Thoracic aorta (tissue), 2 donors: ENCODE measurements around the gene RHOJ. TPM values are rescaled to one million over a fixed set of nuclear protein-coding genes. Genes with fewer than 3 reads are reported as not detected.

Experiments used
- ATAC-seq: fragments of 150-250 bp; one replicate; pipeline ENCODE4 v1.8.0; 2017; ENCODE audit warnings: low read depth; ENCODE audit not compliant: insufficient number of reproducible peaks, low FRiP score
- DNase-seq: peaks from one replicate; pipeline ENCODE4 v3.0.0-alpha.2; 2020; ENCODE audit warnings: low spot score
- H3K27ac ChIP-seq, 2 donors: fragments of 200-600 bp; sonication (generic); 1 replicate in 1 of 2; 2 replicates in 1 of 2; pipeline ENCODE4 v1.5.1; 2016; ENCODE audit warnings: mild to moderate bottlenecking in 2 of 2, moderate library complexity in 2 of 2
- H3K27me3 ChIP-seq: fragments of 200-600 bp; sonication (generic); replicated peaks from 2 replicates; pipeline ENCODE4 v1.6.0; 2016; ENCODE audit warnings: mild to moderate bottlenecking; ENCODE audit not compliant: insufficient read depth
- H3K36me3 ChIP-seq: fragments of 200-600 bp; sonication (generic); one replicate; pipeline ENCODE4 v1.5.1; 2016
- H3K4me1 ChIP-seq, 2 donors: fragments of 200-600 bp; sonication (generic); 1 replicate in 1 of 2; 2 replicates in 1 of 2; pipeline versions ENCODE4 v1.5.1 to v1.6.0; 2016; ENCODE audit warnings: low read depth in 2 of 2, mild to moderate bottlenecking in 1 of 2; ENCODE audit not compliant: control insufficient read depth in 1 of 2
- H3K4me3 ChIP-seq: fragments of 200-600 bp; sonication (generic); 2 replicates; pipeline ENCODE4 v1.5.1; 2016; ENCODE audit warnings: mild to moderate bottlenecking
- H3K9me3 ChIP-seq: fragments of 200-600 bp; sonication (generic); 2 replicates; pipeline ENCODE4 v1.5.1; 2016
- total RNA-seq, 2 donors: library from RNA; depleted of rRNA; stranded (reverse); fragments of >200 nt; gene quantifications; one replicate each; pipeline versions ENCODE4 v1.1.0 to v1.2.3, GENCODE V29; 2016
- TF ChIP-seq, protein P1 (sequence below): fragments of 200-600 bp; sonication (generic); IDR thresholded peaks from one replicate; pipeline ENCODE4 v1.5.1; 2019; ENCODE audit warnings: antibody characterized with exemption

The RHOJ gene
- total RNA-seq, 2 donors from 2014 or later, result 7.6 to 23.4 TPM

DNA sequence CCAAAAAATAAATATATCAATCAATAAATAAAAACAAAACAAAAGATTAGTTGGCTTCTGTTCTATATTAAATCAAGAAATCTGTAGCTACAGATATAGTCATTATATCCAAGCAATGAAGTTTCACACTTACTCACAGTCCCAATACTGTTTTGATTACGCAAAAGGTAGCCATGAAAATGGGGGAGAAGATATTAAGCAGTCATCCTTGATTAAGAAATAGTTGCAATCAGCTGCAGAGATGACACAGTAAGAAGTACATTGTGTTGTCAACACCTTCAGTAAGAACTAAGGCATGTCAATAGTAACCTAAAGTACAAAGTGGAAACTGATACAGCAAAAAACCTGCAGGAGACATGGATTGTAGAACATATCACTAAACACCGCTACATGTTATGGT is 11.0 kb upstream of the RHOJ start:
- DNase-seq, result no peak
- Histone ChIP-seq H3K9me3 (no peaks in the 10 kb centered on the region), H3K4me1 (no peaks in the 10 kb centered on the region), H3K36me3 (no peaks in the 10 kb centered on the region), H3K27me3 (no peaks in the 10 kb centered on the region), H3K27ac (no peak overlapping the region), H3K4me3 (no peak overlapping the region)
- TF ChIP-seq, protein P1, sequence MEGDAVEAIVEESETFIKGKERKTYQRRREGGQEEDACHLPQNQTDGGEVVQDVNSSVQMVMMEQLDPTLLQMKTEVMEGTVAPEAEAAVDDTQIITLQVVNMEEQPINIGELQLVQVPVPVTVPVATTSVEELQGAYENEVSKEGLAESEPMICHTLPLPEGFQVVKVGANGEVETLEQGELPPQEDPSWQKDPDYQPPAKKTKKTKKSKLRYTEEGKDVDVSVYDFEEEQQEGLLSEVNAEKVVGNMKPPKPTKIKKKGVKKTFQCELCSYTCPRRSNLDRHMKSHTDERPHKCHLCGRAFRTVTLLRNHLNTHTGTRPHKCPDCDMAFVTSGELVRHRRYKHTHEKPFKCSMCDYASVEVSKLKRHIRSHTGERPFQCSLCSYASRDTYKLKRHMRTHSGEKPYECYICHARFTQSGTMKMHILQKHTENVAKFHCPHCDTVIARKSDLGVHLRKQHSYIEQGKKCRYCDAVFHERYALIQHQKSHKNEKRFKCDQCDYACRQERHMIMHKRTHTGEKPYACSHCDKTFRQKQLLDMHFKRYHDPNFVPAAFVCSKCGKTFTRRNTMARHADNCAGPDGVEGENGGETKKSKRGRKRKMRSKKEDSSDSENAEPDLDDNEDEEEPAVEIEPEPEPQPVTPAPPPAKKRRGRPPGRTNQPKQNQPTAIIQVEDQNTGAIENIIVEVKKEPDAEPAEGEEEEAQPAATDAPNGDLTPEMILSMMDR, result no peak
- ATAC-seq, result no peak

DNA sequence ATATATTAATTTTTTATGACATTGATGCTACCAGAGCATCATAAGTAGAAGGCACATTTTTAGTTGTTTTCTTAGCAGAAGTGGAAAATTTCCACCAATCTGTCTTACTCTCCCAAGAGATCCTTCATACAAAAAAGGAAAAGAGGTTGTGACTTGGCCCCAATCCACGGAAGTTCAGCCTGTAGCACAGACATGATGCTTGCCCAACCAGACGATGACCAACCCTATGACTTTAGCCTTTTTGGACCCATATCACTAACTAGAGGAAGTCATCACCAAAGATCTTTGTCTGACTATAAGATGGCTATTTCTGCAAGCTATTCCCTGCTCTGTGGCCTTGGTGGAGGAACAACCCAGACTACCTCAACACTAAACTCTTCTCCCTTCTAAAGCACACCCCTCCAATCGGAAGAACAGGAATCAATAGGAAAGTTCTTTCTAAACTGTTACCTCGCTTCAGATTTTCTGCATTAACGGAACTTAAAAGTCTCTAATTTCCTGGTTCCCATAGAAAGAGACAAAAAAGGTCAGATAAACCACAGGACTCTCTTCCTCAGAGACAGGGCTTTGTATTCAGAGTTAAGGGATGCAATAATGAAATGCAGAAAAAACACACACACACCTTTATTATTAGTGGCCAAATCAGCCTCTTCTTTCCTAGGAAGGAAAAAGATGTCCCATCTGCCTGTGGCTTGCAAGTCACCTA is 4.1 kb upstream of the RHOJ start:
- DNase-seq, result no peak
- no peak overlapping the region for H3K27ac ChIP-seq
- no peaks in the 10 kb centered on the region for H3K9me3 ChIP-seq
- TF ChIP-seq, protein P1, result no peak
- no peaks in the 10 kb centered on the region for H3K36me3 ChIP-seq
- no peak overlapping the region for H3K4me3 ChIP-seq
- H3K4me1 ChIP-seq, result peaks cover 0 to 4% of the 10 kb centered on the region in 2 donors
- ATAC-seq, result no peak
- H3K27me3 ChIP-seq, result no peaks in the 10 kb centered on the region

DNA sequence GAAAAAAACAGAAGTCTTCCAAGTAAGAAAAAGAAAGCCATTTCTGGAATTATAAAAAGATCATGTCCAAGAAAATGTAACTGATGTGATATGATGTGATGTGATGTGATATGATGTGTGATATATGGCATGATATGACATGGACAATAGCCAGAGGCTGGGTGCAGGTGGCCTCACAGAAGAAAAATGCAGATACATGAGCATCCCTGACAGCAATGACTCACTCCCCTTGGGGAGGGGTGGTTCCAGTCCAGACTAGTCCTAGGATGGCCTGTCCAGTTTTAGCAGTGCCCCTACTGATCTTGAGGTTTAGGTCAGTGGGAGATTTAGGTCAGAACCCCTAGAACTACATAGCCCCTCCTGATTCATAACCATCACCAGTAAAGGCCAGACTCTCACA is 3.5 kb upstream of the RHOJ start:
- TF ChIP-seq, protein P1, result no peak
- H3K9me3 ChIP-seq, result no peaks in the 10 kb centered on the region
- ATAC-seq, result no peak
- no peaks in the 10 kb centered on the region for H3K27me3 ChIP-seq
- no peak overlapping the region for H3K4me3 ChIP-seq
- no peak overlapping the region for H3K27ac ChIP-seq
- H3K4me1 ChIP-seq, result peaks cover 0 to 7% of the 10 kb centered on the region in 2 donors
- H3K36me3 ChIP-seq, result no peaks in the 10 kb centered on the region
- DNase-seq, result no peak

DNA sequence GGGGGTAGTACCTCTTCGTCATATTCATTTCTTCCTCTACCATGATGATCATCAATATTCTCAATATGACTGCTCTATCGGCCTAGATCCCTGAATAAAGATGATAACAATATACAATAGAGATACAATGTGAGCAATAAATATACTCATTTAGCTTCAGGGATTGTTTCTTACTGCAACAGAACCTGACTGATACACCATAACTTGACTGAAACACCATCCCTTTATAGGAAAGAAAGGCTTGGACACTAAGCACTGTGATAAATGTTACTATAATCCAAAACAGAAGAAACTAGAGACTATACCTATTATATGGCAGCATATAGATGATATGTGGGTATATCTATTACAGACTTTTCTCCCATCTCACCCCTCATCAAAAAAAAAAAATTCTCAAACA is 1.2 kb upstream of the RHOJ start:
- Histone ChIP-seq H3K4me1 (peaks cover 2 to 26% of the 10 kb centered on the region in 2 donors), H3K4me3 (peak overlapping the region; percentile 72), H3K27me3 (no peaks in the 10 kb centered on the region), H3K36me3 (no peaks in the 10 kb centered on the region), H3K9me3 (no peaks in the 10 kb centered on the region), H3K27ac (peak overlapping the region in 1 of 2 donors; percentile 83)
- ATAC-seq (no peak), DNase-seq (no peak)
- TF ChIP-seq, protein P1, result no peak

DNA sequence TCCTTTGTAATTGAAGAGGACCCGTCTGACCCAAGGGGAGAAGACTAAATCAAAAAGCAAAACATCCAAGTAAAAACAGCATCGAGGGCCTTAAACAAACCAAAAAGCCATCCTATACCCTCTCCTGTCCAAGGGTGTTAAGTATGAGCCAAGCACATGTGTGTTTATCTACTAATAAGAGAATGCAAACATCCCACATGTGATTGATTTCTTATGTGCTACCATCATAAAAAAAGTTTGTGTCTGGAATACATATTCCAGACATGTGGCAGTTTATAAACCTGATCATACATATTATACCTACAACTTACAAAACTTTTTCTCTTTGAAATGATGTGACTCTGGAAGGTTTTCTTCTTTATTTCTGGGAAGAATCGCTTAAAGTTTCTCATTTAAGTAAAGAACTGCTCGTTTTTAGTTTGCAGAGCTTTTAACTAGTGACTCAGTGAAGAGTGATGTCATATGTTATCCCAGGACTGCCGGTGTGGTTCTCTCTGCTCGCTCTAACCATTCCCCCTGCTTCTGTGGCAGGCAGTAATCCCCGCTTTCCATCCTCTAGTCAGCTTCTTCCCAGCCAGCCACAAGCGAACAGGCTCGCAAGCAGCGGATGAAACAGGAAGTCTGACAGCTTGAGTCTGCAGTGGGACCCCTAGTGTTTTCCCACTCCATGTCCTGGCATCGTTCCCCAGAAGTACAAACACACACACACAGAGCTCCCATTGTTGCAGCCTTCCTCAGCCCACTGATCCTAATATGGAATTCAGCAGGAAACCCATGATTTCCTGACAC is 431 bp upstream of the RHOJ start:
- ATAC-seq (peak; percentile 81), DNase-seq (peak; percentile 40)
- TF ChIP-seq, protein P1, result no peak
- Histone ChIP-seq H3K36me3 (no peaks in the 10 kb centered on the region), H3K9me3 (no peaks in the 10 kb centered on the region), H3K4me1 (peaks cover 2 to 26% of the 10 kb centered on the region in 2 donors), H3K4me3 (peak overlapping the region; percentile 72), H3K27ac (peak overlapping the region; percentile 83 to 87), H3K27me3 (no peaks in the 10 kb centered on the region)
